K562 (cell line): ENCODE results near the gene C3orf85. TPM values are rescaled to one million over a fixed set of nuclear protein-coding genes. Genes with fewer than 3 reads are reported as not detected.

Experiments
- ATAC-seq: fragments of 200-7000 bp; cut with Tn5 transposase; 3 replicates; pipeline ENCODE4 v1.9.1; 2020; ENCODE audit warnings: moderate library complexity
- BruUV-seq: library from RNA; stranded (reverse); fragments of 400-500 nt; replicated peaks from 2 replicates; lab custom pipeline; 2021; lab: Mats Ljungman, UMichigan
- CTCF ChIA-PET: fragments of 300-600 bp; formaldehyde crosslinking; extraction: SDS; loops from one replicate; lab custom pipeline; 2021; ENCODE audit warnings: low intra/inter-chr PET ratio; lab: Yijun Ruan, JAX
- POLR2A ChIA-PET: fragments of 300-600, 350-650 bp; sonication (Branson Sonifier 250); formaldehyde crosslinking; extraction: SDS; loops from one replicate; lab custom pipeline; 2021; ENCODE audit warnings: antibody characterized with exemption, inconsistent platforms; lab: Yijun Ruan, JAX
- DNase-seq, 4 experiments: peaks; one replicate each; pipeline versions ENCODE4 v3.0.0 to v3.0.0-alpha.2; 2011 to 2018; ENCODE audit warnings: low spot score in 3 of 4, mixed read lengths in 3 of 4; ENCODE audit errors: extremely low read depth in 1 of 4
- FAIRE-seq: peaks from 2 replicates; lab custom pipeline; 2011; peaks lifted over from hg19 to GRCh38; lab: Jason Lieb, UNC
- H2AFZ ChIP-seq: 2 replicates; pipeline ENCODE4 v1.6.0; 2011; ENCODE audit warnings: low read depth, low read length, control low read depth, inconsistent platforms
- H3K27ac ChIP-seq: fragments of 200-600 bp; 3 replicates; pipeline ENCODE4 v1.8.0; 2011; ENCODE audit warnings: low read depth, mild to moderate bottlenecking, control low read depth, inconsistent platforms, low read length, moderate library complexity, mixed read lengths; ENCODE audit errors: extremely low read depth
- H3K27me3 ChIP-seq, 2 experiments: fragments of 300-600 bp in 1 of 2; 2 replicates in 1 of 2; 3 replicates in 1 of 2; pipeline versions ENCODE4 v1.6.0 to v1.8.0; 2011; ENCODE audit warnings: inconsistent platforms in 2 of 2, low read length in 2 of 2, mild to moderate bottlenecking in 1 of 2, mixed read lengths in 1 of 2, moderate library complexity in 1 of 2; ENCODE audit not compliant: control insufficient read depth in 2 of 2, insufficient read depth in 2 of 2
- H3K36me3 ChIP-seq: fragments of 300-600 bp; 3 replicates; pipeline ENCODE4 v1.8.0; 2011; ENCODE audit warnings: mild to moderate bottlenecking, low read length, inconsistent platforms; ENCODE audit not compliant: control insufficient read depth, insufficient read depth
- H3K4me1 ChIP-seq, 2 experiments: fragments of 200-600 bp in 1 of 2; replicated peaks in 1 of 2; 2 replicates in 1 of 2; 3 replicates in 1 of 2; pipeline versions ENCODE4 v1.5.1 to v1.8.0; 2011; ENCODE audit warnings: inconsistent platforms in 2 of 2, low read length in 2 of 2, mild to moderate bottlenecking in 1 of 2, mixed read lengths in 1 of 2, moderate library complexity in 1 of 2; ENCODE audit not compliant: control insufficient read depth in 2 of 2, insufficient read depth in 2 of 2
- H3K4me2 ChIP-seq: 2 replicates; pipeline ENCODE4 v1.6.1; 2011; ENCODE audit warnings: low read length, control low read depth, inconsistent platforms, mixed read lengths; ENCODE audit not compliant: insufficient read depth
- H3K4me3 ChIP-seq: fragments of 200-600 bp; sonication (generic), shearing (Covaris generic); 2 replicates; pipeline ENCODE4 v1.5.1; 2016; ENCODE audit warnings: control low read depth, inconsistent platforms
- H3K79me2 ChIP-seq: fragments of 200-600 bp; 3 replicates; pipeline ENCODE4 v1.8.0; 2011; ENCODE audit warnings: low read length, inconsistent platforms; ENCODE audit not compliant: control insufficient read depth, insufficient read depth
- H3K9ac ChIP-seq, 2 experiments: 2 replicates each; pipeline versions ENCODE4 v1.6.0 to v1.6.1; 2011; ENCODE audit warnings: low read depth in 2 of 2, low read length in 2 of 2, control low read depth in 1 of 2, inconsistent platforms in 1 of 2, mild to moderate bottlenecking in 1 of 2, mixed read lengths in 1 of 2; ENCODE audit not compliant: insufficient read depth in 1 of 2
- H3K9me1 ChIP-seq: one replicate; pipeline ENCODE4 v1.6.0; 2011; ENCODE audit warnings: inconsistent platforms, mild to moderate bottlenecking, low read length, moderate library complexity; ENCODE audit not compliant: control insufficient read depth, insufficient read depth
- H3K9me3 ChIP-seq: replicated peaks from 2 replicates; pipeline ENCODE4 v1.5.1; 2011; ENCODE audit warnings: low read depth, low read length, inconsistent platforms; ENCODE audit not compliant: control insufficient read depth, insufficient read depth
- H4K20me1 ChIP-seq: replicated peaks from 2 replicates; pipeline ENCODE4 v1.6.1; 2011; ENCODE audit warnings: low read length, inconsistent platforms, mixed read lengths; ENCODE audit not compliant: control insufficient read depth, insufficient read depth
- CHD1 ChIP-seq: fragments of 200-600 bp; sonication (generic); IDR thresholded peaks from one replicate; pipeline ENCODE4 v1.6.1; 2012; ENCODE audit warnings: mild to moderate bottlenecking, moderate library complexity, low read length, inconsistent platforms
- IRF2 ChIP-seq: sonication (generic); formaldehyde crosslinking; IDR thresholded peaks from 2 replicates; pipeline ENCODE4 v1.8.1; 2022; ENCODE audit warnings: mild to moderate bottlenecking, missing genetic modification reagents
- KLF6 ChIP-seq: fragments of 250-450 bp; sonication (Bioruptor Pico); IDR thresholded peaks from 2 replicates; pipeline ENCODE4 v1.4.0; 2020; ENCODE audit warnings: mild to moderate bottlenecking, moderate library complexity, borderline replicate concordance
- MCM2 ChIP-seq: fragments of 450-650 bp; IDR thresholded peaks from 2 replicates; pipeline ENCODE4 v1.6.1; 2017; ENCODE audit warnings: low read depth, mild to moderate bottlenecking
- MEIS2 ChIP-seq: fragments of 450-650 bp; IDR thresholded peaks from 2 replicates; pipeline ENCODE4 v1.6.1; 2014; ENCODE audit warnings: mild to moderate bottlenecking; ENCODE audit not compliant: partially characterized antibody
- SIX5 ChIP-seq, 2 experiments: IDR thresholded peaks; 2 replicates each; pipeline ENCODE4 v1.6.1; 2011; ENCODE audit warnings: low read length in 2 of 2, borderline replicate concordance in 1 of 2, low read depth in 1 of 2, mild to moderate bottlenecking in 1 of 2, moderate library complexity in 1 of 2; ENCODE audit not compliant: insufficient read depth in 1 of 2
- STAT6 ChIP-seq: sonication (generic); formaldehyde crosslinking; IDR thresholded peaks from 2 replicates; pipeline ENCODE4 v1.8.1; 2023; ENCODE audit warnings: mild to moderate bottlenecking, missing genetic modification reagents
- ZBTB33 ChIP-seq: sonication (generic); formaldehyde crosslinking; IDR thresholded peaks from 2 replicates; pipeline ENCODE4 v1.8.1; 2023; ENCODE audit warnings: mild to moderate bottlenecking, missing genetic modification reagents
- WGBS: fragments of 100-300 bp; shearing (Covaris generic); methylation state at CpG from one replicate; pipeline ENCODE4 v1.1.6; 2016; ENCODE audit warnings: low coverage, mixed read lengths; ENCODE audit not compliant: insufficient coverage; ENCODE audit errors: missing lambda C conversion rate; 5-methylcytosine and 5-hydroxymethylcytosine counted together
- in situ Hi-C: fragments of 300-500 bp; cut with MboI; formaldehyde crosslinking; loops from 4 replicates; pipeline ENCODE4 v1.15.0; 2018; ENCODE audit warnings: inconsistent platforms, mixed read lengths
- intact Hi-C: fragments of 100-400 bp; cut with micrococcal nuclease; formaldehyde crosslinking; loops from 2 replicates; pipeline ENCODE4 v1.14.2; 2022
- polyA plus RNA-seq, 8 experiments: library from polyadenylated mRNA; depleted of rRNA in 4 of 8; stranded (reverse) in 5 of 8; unstranded in 3 of 8; fragments of >200 nt; fragmentation: Nextera tagmentation in 2 of 8; fragmentation: Illumina TruSeq in 1 of 8; extraction: Ambion mirVana in 2 of 8; extraction: Trizol in 1 of 8; gene quantifications; 2 replicates each; pipeline versions ENCODE4 v1.2.1 to v1.2.3, GENCODE V29; 2011 to 2014; ENCODE audit warnings: inconsistent platforms in 1 of 8, missing spikeins in 1 of 8
- total RNA-seq, 7 experiments: library from RNA; depleted of rRNA in 6 of 7; stranded (reverse); fragments of >200 nt in 6 of 7; fragmentation: Illumina TruSeq in 2 of 7; extraction: Trizol in 2 of 7; gene quantifications; 2 replicates each; pipeline versions ENCODE4 v1.2.1 to v1.2.3, GENCODE V29; 2011 to 2021; ENCODE audit warnings: low replicate concordance in 1 of 7

C3orf85 gene
- total and polyA plus RNA-seq, 9 of the 15 experiments (the other 6 are each of a cell fraction or from before 2014, with no cell fraction given) = not detected

- Histone ChIP-seq H3K27me3 (no peaks in the 10 kb centered on the region), H3K9ac (no peak overlapping the region), H3K27ac (no peak overlapping the region), H3K36me3 (no peaks in the 10 kb centered on the region), H2AFZ (no peak overlapping the region), H3K9me1 (no peaks in the 10 kb centered on the region), H3K4me3 (no peak overlapping the region), H3K4me1 (peaks cover 0 to 5% of the 10 kb centered on the region in 2 experiments; a peak in 2 of 5 replicates), H4K20me1 (no peaks in the 10 kb centered on the region)
- POLR2A ChIA-PET = no interaction called here
- FAIRE-seq = no peak
- BruUV-seq = no TSS peak
- no peak for DNase-seq
- WGBS = 0% methylated on average over 4 of the region's 4 CpGs
- in situ Hi-C loops = no loop called here
- TF ChIP-seq KLF6 (CRISPR knock-in tag) (no peak), CHD1 (no peak), STAT6 (CRISPR knock-in tag) (no peak), SIX5 (IDR thresholded peaks at IDR 0.05; ENCODE audit: borderline replicate concordance in 1 of 2, insufficient read depth in 1 of 2, low read depth in 1 of 2, low read length in 2 of 2) (no peak), ZBTB33 (CRISPR knock-in tag) (no peak), IRF2 (CRISPR knock-in tag) (no peak), MEIS2 (no peak), MCM2 (no peak)
- TF ChIP-seq, all 486 proteins: peak for 0
- H3K9me3 ChIP-seq = no peaks in the 10 kb centered on the region
- CTCF ChIA-PET = no interaction called here
- no peak overlapping the region for H3K4me2 ChIP-seq
- H3K79me2 ChIP-seq = no peaks in the 10 kb centered on the region
- ATAC-seq = no peak
- intact Hi-C loops = no loop called here
Measured at GRCh38 chr3:109114746-109115145, 21.8 kb upstream of the C3orf85 start.
